ENCODE data around the gene FOLR2.

The FOLR2 gene

DNA sequence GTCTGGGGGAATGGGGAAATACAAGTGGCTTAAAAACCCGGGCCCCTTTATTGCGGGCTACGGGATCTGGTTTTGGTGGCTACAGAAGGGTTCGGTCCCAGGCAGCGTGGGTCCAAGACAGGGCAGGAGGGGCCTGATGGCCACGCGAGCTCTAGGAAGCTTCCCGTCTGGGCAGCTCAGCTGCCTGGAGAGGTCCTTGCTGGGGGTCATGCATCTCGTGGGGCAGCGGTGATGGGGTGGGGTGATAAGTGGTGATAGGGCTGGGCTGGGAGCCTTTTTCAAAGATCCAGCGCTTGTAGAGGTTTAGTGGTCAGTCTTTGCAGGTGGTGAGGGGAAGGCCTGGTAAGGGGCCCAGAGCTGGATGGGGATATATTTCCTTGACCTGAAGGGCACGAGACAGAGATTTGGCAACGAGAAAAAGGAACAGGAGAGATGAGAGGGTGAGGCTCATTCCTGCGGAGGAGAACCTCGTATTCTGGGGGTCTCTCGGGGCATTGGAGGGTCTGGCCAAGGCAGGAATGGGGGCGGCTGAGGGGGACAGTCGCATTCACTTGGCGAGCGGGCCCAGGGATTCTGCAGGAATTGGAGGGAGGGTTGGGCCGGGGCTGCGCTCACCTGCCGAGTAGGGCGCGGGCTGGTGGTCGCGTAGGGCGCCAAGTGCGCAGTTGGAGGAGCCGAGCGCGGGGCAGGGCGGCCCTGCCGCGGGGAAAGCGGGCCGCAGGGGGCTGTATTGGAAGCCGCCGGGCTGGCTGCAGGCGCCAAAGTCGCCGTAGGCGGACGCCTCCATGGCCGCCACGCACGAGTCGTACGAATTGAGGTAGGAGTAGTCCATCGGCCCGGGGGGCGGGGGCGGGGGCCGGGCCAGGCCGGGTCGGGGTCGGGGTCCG lies 26.8 kb downstream of the FOLR2 start:
- Histone ChIP-seq H2AFZ (ENCODE audit: low read depth, low read length) (no peak overlapping the region), H3K27me3 (ENCODE audit: low read depth, low read length) (peaks cover 27% of the 10 kb centered on the region), H3K9me3 (ENCODE audit: insufficient read depth, low read length) (no peaks in the 10 kb centered on the region), H3K27ac (ENCODE audit: low read length) (no peak overlapping the region), H3K36me3 (replicated peaks; ENCODE audit: low read depth, low read length) (peaks cover 4% of the 10 kb centered on the region), H3K79me2 (ENCODE audit: low read length) (no peaks in the 10 kb centered on the region), H3K9ac (ENCODE audit: low read length) (no peak overlapping the region), H4K20me1 (ENCODE audit: insufficient read depth, low read length) (no peaks in the 10 kb centered on the region), H3K4me2 (ENCODE audit: low read length) (no peak overlapping the region), H3K4me1 (ENCODE audit: low read length) (no peaks in the 10 kb centered on the region), H3K4me3 (ENCODE audit: low read length) (no peak overlapping the region)
- TF ChIP-seq, protein P1, sequence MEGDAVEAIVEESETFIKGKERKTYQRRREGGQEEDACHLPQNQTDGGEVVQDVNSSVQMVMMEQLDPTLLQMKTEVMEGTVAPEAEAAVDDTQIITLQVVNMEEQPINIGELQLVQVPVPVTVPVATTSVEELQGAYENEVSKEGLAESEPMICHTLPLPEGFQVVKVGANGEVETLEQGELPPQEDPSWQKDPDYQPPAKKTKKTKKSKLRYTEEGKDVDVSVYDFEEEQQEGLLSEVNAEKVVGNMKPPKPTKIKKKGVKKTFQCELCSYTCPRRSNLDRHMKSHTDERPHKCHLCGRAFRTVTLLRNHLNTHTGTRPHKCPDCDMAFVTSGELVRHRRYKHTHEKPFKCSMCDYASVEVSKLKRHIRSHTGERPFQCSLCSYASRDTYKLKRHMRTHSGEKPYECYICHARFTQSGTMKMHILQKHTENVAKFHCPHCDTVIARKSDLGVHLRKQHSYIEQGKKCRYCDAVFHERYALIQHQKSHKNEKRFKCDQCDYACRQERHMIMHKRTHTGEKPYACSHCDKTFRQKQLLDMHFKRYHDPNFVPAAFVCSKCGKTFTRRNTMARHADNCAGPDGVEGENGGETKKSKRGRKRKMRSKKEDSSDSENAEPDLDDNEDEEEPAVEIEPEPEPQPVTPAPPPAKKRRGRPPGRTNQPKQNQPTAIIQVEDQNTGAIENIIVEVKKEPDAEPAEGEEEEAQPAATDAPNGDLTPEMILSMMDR (IDR thresholded peaks at IDR 0.05; ENCODE audit: low read depth, low read length): no peak
- TF ChIP-seq EZH2phosphoT487 (IDR thresholded peaks at IDR 0.05; ENCODE audit: low read depth): no peak

DNA sequence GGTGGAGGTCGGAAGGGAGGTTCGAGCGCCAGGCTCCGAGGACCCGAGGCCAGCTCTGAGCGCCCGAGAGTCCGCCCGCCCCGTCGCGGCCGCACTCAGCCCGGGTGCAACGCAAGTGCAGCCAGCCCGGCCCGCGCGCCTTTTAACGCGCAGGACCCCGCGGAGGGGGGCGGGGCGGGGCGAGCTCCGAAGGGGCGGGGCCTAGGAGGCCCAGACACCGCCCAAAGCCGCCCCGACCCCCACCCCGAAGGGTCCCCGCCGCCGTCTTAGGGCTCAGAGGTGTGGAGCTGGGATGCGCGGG lies 27.4 kb downstream of the FOLR2 start, which contains the start of gene PHOX2A:
TSS of gene PHOX2A (minus strand) at position 117 of the 301 bp plus-strand sequence. CDS start 172 bp downstream, outside the sequence.
- H3K4me2 ChIP-seq (ENCODE audit: low read length): no peak within 1 kb of the TSS
- no peak within 1 kb of the TSS for H3K4me3 ChIP-seq (ENCODE audit: low read length)
- H3K4me1 ChIP-seq (ENCODE audit: low read length): no peaks in the 10 kb centered on the region
- H4K20me1 ChIP-seq (ENCODE audit: insufficient read depth, low read length): no peaks in the 10 kb centered on the region
- no peak within 1 kb of the TSS for H3K27ac ChIP-seq (ENCODE audit: low read length)
- no peak within 1 kb of the TSS for H2AFZ ChIP-seq (ENCODE audit: low read depth, low read length)
- H3K9me3 ChIP-seq (ENCODE audit: insufficient read depth, low read length): no peaks in the 10 kb centered on the region
- no peaks in the 10 kb centered on the region for H3K36me3 ChIP-seq (replicated peaks; ENCODE audit: low read depth, low read length)
- TF ChIP-seq, protein P1 (IDR thresholded peaks at IDR 0.05; ENCODE audit: low read depth, low read length): no peak
- no peak for TF ChIP-seq EZH2phosphoT487 (IDR thresholded peaks at IDR 0.05; ENCODE audit: low read depth)
- H3K27me3 ChIP-seq (ENCODE audit: low read depth, low read length): peaks cover 27% of the 10 kb centered on the region
- H3K79me2 ChIP-seq (ENCODE audit: low read length): no peaks in the 10 kb centered on the region
- no peak within 1 kb of the TSS for H3K9ac ChIP-seq (ENCODE audit: low read length)

DNA sequence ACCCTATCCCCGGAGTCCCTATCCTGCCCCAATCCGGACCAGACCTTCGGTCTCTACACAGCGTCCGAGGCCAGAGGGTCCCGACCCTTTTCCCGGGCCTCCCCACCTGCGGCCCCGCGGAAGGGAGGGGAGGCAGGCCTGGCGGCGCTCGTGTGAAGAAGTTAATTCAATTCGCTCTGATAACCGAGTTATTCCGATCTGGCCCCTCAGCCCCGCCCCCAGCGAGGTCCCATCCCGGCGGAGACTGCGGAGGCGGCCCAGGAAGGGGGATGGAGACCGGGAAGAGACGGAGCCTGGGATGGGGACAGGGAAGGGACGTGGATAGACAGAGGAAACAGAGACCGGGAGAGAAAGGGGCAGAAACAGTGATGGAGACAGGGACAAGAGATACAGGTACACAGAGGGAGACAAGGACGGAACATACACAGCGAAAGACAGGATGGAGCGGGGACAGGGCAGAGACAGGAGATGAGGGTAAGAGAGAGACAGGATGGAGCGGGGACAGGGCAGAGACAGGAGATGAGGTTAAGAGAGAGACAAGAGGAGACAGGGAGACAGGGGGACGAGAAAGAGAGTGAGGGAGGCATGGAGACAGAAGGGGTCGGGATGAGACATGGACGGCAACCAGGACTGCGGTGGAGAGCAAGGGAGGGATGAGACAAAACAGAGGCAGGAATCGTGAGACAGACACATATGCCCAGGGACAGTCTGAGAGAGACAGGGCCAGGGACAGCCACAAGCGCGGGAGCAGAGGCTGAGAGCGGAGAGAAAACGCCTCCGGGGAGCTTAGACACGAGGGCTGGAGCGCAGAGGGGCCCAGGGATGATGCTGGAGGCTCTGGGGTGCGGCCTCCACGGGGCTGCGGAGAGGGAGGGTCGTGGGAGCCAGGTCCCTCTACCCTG lies 28.0 kb downstream of the FOLR2 start:
- no peak overlapping the region for H3K9ac ChIP-seq (ENCODE audit: low read length)
- H3K27ac ChIP-seq (ENCODE audit: low read length): no peak overlapping the region
- TF ChIP-seq, protein P1 (IDR thresholded peaks at IDR 0.05; ENCODE audit: low read depth, low read length): no peak
- no peak for TF ChIP-seq EZH2phosphoT487 (IDR thresholded peaks at IDR 0.05; ENCODE audit: low read depth)
- no peaks in the 10 kb centered on the region for H3K4me1 ChIP-seq (ENCODE audit: low read length)
- no peaks in the 10 kb centered on the region for H4K20me1 ChIP-seq (ENCODE audit: insufficient read depth, low read length)
- H3K27me3 ChIP-seq (ENCODE audit: low read depth, low read length): peaks cover 27% of the 10 kb centered on the region
- H3K9me3 ChIP-seq (ENCODE audit: insufficient read depth, low read length): no peaks in the 10 kb centered on the region
- H3K4me3 ChIP-seq (ENCODE audit: low read length): no peak overlapping the region
- H2AFZ ChIP-seq (ENCODE audit: low read depth, low read length): no peak overlapping the region
- H3K36me3 ChIP-seq (replicated peaks; ENCODE audit: low read depth, low read length): no peaks in the 10 kb centered on the region
- no peak overlapping the region for H3K4me2 ChIP-seq (ENCODE audit: low read length)
- no peaks in the 10 kb centered on the region for H3K79me2 ChIP-seq (ENCODE audit: low read length)

DNA sequence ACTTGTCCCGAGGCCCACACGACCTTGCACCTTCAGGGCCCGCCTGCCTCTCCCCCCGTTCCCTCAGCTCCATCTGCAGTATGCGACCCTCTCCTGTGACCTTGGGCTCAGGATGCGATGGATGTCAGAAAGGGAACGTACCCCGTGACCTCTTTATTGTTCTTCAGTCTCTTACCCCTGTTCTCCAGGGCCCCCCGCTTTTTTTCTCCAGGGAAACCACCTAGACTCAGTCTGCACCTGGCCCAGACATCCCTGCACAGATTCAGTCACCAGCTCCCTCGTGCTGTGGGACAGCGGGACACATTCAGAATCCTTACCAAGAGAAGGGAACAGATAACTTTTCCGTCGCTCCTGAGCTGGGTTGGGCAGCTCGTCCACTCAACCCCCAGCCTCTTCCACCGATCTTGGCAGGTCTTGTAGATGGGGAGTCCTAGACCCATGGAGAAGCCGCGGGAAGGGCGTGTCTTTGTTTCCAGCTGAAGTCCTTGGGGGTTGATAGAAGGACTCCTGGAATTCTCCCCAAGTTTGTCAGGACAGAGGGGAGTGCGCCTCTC lies 28.7 kb downstream of the FOLR2 start:
- Histone ChIP-seq H3K27ac (ENCODE audit: low read length) (no peak overlapping the region), H3K36me3 (replicated peaks; ENCODE audit: low read depth, low read length) (no peaks in the 10 kb centered on the region), H4K20me1 (ENCODE audit: insufficient read depth, low read length) (no peaks in the 10 kb centered on the region), H3K27me3 (ENCODE audit: low read depth, low read length) (peaks cover 27% of the 10 kb centered on the region), H3K4me2 (ENCODE audit: low read length) (no peak overlapping the region), H3K9ac (ENCODE audit: low read length) (no peak overlapping the region), H2AFZ (ENCODE audit: low read depth, low read length) (no peak overlapping the region), H3K4me3 (ENCODE audit: low read length) (no peak overlapping the region), H3K9me3 (ENCODE audit: insufficient read depth, low read length) (no peaks in the 10 kb centered on the region), H3K4me1 (ENCODE audit: low read length) (no peaks in the 10 kb centered on the region), H3K79me2 (ENCODE audit: low read length) (no peaks in the 10 kb centered on the region)
- TF ChIP-seq, protein P1 (IDR thresholded peaks at IDR 0.05; ENCODE audit: low read depth, low read length): no peak
- no peak for TF ChIP-seq EZH2phosphoT487 (IDR thresholded peaks at IDR 0.05; ENCODE audit: low read depth)
